MM.1S (cell line): ENCODE results near the gene SARNP.

Source experiments
- DNase-seq: peaks from one replicate; pipeline ENCODE4 v3.0.0-alpha.2; 2015
- H2AFZ ChIP-seq: fragments of 300-600 bp; sonication (generic); 2 replicates; pipeline ENCODE4 v1.6.0; 2016; ENCODE audit warnings: antibody characterized with exemption, low read length
- H3F3A ChIP-seq: fragments of 300-600 bp; sonication (generic); 2 replicates; pipeline ENCODE4 v1.6.1; 2016; ENCODE audit warnings: mild to moderate bottlenecking, antibody characterized with exemption, low read length, moderate library complexity, mixed read lengths; ENCODE audit not compliant: insufficient read depth
- H3K27ac ChIP-seq: fragments of 300-600 bp; sonication (generic); 2 replicates; pipeline ENCODE4 v1.5.1; 2016; ENCODE audit warnings: mild to moderate bottlenecking, low read length
- H3K27me3 ChIP-seq: fragments of 300-600 bp; sonication (generic); replicated peaks from 2 replicates; pipeline ENCODE4 v1.6.0; 2016; ENCODE audit warnings: low read length; ENCODE audit not compliant: insufficient read depth
- H3K36me3 ChIP-seq: fragments of 300-600 bp; sonication (generic); replicated peaks from 2 replicates; pipeline ENCODE4 v1.6.1; 2016; ENCODE audit warnings: mild to moderate bottlenecking, low read length, mixed read lengths; ENCODE audit not compliant: insufficient read depth
- H3K4me1 ChIP-seq: fragments of 300-600 bp; sonication (generic); 2 replicates; pipeline ENCODE4 v1.6.1; 2016; ENCODE audit warnings: low read length, mixed read lengths
- H3K4me2 ChIP-seq: fragments of 300-600 bp; sonication (generic); 2 replicates; pipeline ENCODE4 v1.6.0; 2016; ENCODE audit warnings: low read depth, low read length
- H3K4me3 ChIP-seq: fragments of 300-600 bp; sonication (generic); 2 replicates; pipeline ENCODE4 v1.5.1; 2016; ENCODE audit warnings: low read length, mixed read lengths
- H3K79me2 ChIP-seq: fragments of 300-600 bp; sonication (generic); 2 replicates; pipeline ENCODE4 v1.6.1; 2016; ENCODE audit warnings: mixed run types, low read length, mixed read lengths
- H3K9ac ChIP-seq: fragments of 300-600 bp; sonication (generic); 2 replicates; pipeline ENCODE4 v1.6.1; 2016; ENCODE audit warnings: low read length, mixed read lengths
- H3K9me2 ChIP-seq: fragments of 300-600 bp; sonication (generic); replicated peaks from 2 replicates; pipeline ENCODE4 v1.6.1; 2016; ENCODE audit warnings: mild to moderate bottlenecking, low read length, mixed read lengths; ENCODE audit not compliant: insufficient read depth
- H3K9me3 ChIP-seq: fragments of 300-600 bp; sonication (generic); replicated peaks from 2 replicates; pipeline ENCODE4 v1.6.1; 2016; ENCODE audit warnings: mild to moderate bottlenecking, low read length, mixed read lengths; ENCODE audit not compliant: insufficient read depth
- H4K20me1 ChIP-seq: fragments of 300-600 bp; sonication (generic); 2 replicates; pipeline ENCODE4 v1.6.1; 2016; ENCODE audit warnings: mild to moderate bottlenecking, low read length, moderate library complexity, mixed read lengths; ENCODE audit not compliant: insufficient read depth
- EZH2 ChIP-seq: fragments of 300-600 bp; sonication (generic); optimal IDR thresholded peaks from 2 replicates; pipeline ENCODE3; 2017; ENCODE audit warnings: low read depth, mild to moderate bottlenecking, antibody characterized with exemption, low read length, mixed read lengths
- EZH2phosphoT487 ChIP-seq: fragments of 300-600 bp; sonication (generic); IDR thresholded peaks from 2 replicates; pipeline ENCODE4 v1.6.1; 2018; ENCODE audit warnings: antibody characterized with exemption, low read length
- TF ChIP-seq, protein P1 (sequence below): fragments of 300-600 bp; sonication (generic); IDR thresholded peaks from 2 replicates; pipeline ENCODE4 v1.5.1; 2016; ENCODE audit warnings: antibody characterized with exemption, low read length, mixed read lengths

Gene SARNP

DNA sequence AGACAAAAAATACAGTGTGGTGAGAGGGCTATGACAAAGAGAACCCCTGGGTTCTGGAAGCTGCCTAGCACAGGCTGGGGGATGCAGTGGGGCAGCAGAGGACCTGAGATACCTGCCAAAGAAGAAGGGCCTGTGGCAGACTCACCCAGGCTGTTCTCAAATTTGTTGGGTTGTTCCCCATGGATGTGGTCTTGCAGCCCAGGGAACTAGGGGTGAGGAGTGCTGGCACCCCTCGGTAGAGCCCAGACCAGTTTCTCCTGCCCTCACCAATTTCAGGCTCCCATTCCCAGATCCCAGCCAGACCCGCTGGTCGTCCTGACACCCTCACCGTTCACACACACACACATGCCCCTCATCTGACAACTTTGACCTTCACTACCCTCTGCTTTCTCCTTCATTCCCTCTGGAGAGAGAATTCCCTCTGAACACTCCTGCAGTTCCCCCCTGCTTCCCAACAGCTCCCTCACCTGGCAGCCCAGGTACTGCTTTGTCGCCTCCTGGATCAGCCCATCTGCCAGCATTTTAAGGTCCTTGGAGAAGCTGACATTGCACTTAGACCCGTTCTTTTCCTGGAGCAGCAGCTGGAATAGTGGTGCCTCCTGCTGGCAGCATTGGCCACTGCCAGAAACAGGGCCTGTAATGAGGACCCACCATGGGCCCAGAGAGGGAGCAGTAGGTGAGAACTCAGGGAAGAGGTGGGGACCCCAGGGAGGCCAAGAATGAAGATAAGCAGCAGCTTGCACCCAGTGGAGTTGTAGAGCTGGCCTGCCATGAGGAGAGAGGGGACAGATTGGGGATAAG is 80.5 kb downstream of the SARNP start:
- Histone ChIP-seq H4K20me1 (no peaks in the 10 kb centered on the region), H2AFZ (peak overlapping the region; percentile 93)

DNA sequence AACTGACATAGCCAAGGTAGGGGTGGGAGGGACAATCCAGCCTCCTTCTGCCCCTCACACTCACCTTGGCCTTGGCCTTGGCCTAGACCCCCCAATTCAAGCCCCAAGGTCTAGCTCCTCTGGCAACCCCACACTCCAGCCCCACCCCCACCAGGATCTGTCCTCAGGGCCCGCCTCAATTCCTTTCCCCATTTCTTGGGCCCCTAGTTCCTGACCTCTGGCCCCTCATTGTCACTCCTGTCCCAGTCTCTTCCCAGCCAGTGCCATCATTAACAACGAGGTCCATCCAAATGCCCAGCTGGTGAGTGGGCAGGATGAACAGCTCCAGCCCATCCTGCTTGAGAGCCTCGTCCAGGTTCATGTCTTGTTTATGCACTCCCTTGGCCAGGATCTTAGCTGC is 81.4 kb downstream of the SARNP start:
- H3K9ac ChIP-seq, result no peak overlapping the region
- peaks cover 8% of the 10 kb centered on the region; the same call in 1 of the 2 replicates for H3F3A ChIP-seq

More for the DNA sequence above, 80.5 kb downstream of the SARNP start:
- TF ChIP-seq, protein P1, sequence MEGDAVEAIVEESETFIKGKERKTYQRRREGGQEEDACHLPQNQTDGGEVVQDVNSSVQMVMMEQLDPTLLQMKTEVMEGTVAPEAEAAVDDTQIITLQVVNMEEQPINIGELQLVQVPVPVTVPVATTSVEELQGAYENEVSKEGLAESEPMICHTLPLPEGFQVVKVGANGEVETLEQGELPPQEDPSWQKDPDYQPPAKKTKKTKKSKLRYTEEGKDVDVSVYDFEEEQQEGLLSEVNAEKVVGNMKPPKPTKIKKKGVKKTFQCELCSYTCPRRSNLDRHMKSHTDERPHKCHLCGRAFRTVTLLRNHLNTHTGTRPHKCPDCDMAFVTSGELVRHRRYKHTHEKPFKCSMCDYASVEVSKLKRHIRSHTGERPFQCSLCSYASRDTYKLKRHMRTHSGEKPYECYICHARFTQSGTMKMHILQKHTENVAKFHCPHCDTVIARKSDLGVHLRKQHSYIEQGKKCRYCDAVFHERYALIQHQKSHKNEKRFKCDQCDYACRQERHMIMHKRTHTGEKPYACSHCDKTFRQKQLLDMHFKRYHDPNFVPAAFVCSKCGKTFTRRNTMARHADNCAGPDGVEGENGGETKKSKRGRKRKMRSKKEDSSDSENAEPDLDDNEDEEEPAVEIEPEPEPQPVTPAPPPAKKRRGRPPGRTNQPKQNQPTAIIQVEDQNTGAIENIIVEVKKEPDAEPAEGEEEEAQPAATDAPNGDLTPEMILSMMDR, result peak; percentile 82
- TF ChIP-seq EZH2phosphoT487, result no peak
- peaks cover 12% of the 10 kb centered on the region for H3K4me1 ChIP-seq
- no peaks in the 10 kb centered on the region for H3K27me3 ChIP-seq
- no peak overlapping the region for H3K27ac ChIP-seq
- peaks cover 8% of the 10 kb centered on the region; the same call in 1 of the 2 replicates for H3F3A ChIP-seq
- no peaks in the 10 kb centered on the region for H3K36me3 ChIP-seq
- DNase-seq, result peak; percentile 41
- no peaks in the 10 kb centered on the region for H3K9me2 ChIP-seq
- H3K4me2 ChIP-seq, result peak overlapping the region; percentile 89; the same call in 1 of the 2 replicates
- no peak overlapping the region; the same call in 1 of the 2 replicates for H3K9ac ChIP-seq
- no peak overlapping the region for H3K4me3 ChIP-seq
- no peaks in the 10 kb centered on the region for H3K79me2 ChIP-seq
- no peaks in the 10 kb centered on the region for H3K9me3 ChIP-seq

DNA sequence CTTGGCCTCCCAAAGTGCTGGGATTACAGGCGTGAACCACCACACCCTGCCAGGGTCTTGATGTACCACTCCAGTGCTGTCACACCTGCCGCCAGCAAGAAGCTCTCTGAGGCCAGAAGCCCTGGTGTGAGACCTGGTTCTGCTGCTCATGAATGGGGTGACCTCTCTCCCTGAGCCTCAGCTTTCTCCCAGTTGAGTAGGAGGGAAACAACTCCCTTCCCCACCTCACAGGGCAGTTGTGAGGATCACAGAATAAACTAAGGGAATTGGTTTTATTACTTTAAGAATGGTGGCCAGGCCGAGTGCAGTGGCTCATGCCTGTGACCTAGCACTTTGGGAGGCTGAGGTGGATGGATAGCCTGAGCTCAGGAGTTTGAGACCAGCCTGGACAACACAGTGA is 82.9 kb downstream of the SARNP start:
- no peak overlapping the region for H3K4me3 ChIP-seq
- no peak overlapping the region for H3K27ac ChIP-seq
- no peaks in the 10 kb centered on the region for H4K20me1 ChIP-seq
- TF ChIP-seq EZH2phosphoT487 (no peak), EZH2 (no peak)
- TF ChIP-seq, protein P1, result no peak
- H3K79me2 ChIP-seq, result no peaks in the 10 kb centered on the region
- no peak overlapping the region for H3K9ac ChIP-seq
- H3K4me2 ChIP-seq, result no peak overlapping the region
- peaks cover 8% of the 10 kb centered on the region; the same call in 1 of the 2 replicates for H3F3A ChIP-seq
- H3K4me1 ChIP-seq, result peaks cover 20% of the 10 kb centered on the region
- H3K27me3 ChIP-seq, result no peaks in the 10 kb centered on the region
- H2AFZ ChIP-seq, result no peak overlapping the region
- no peaks in the 10 kb centered on the region for H3K36me3 ChIP-seq
- H3K9me3 ChIP-seq, result no peaks in the 10 kb centered on the region
- no peaks in the 10 kb centered on the region for H3K9me2 ChIP-seq
- no peak for DNase-seq

More for the DNA sequence above, 81.4 kb downstream of the SARNP start:
- Histone ChIP-seq H3K27ac (no peak overlapping the region), H3K4me2 (no peak overlapping the region), H4K20me1 (no peaks in the 10 kb centered on the region), H3K4me1 (peaks cover 12% of the 10 kb centered on the region), H3K36me3 (no peaks in the 10 kb centered on the region), H3K79me2 (no peaks in the 10 kb centered on the region), H3K4me3 (no peak overlapping the region), H2AFZ (no peak overlapping the region), H3K27me3 (no peaks in the 10 kb centered on the region), H3K9me2 (no peaks in the 10 kb centered on the region), H3K9me3 (no peaks in the 10 kb centered on the region)
- DNase-seq, result no peak
- TF ChIP-seq EZH2phosphoT487 (no peak), EZH2 (no peak)
- TF ChIP-seq, protein P1, result no peak
